SK-N-SH treated with all-trans-retinoic acid at 6 μM for 48 hours (cell line): Measurements from ENCODE around the gene CHID1.

Source experiments
- ATAC-seq: fragments of 200-7000 bp; cut with Tn5 transposase; 3 replicates; pipeline ENCODE4 v1.9.1; 2020; ENCODE audit warnings: mild to moderate bottlenecking, moderate library complexity
- ARNTL ChIP-seq: fragments of 450-650 bp; formaldehyde crosslinking; IDR thresholded peaks from 2 replicates; pipeline ENCODE4 v1.5.0; 2020; ENCODE audit warnings: low read depth, mild to moderate bottlenecking, moderate library complexity, borderline replicate concordance
- BACH2 ChIP-seq: fragments of 250-450 bp; sonication (Bioruptor Pico); IDR thresholded peaks from 2 replicates; pipeline ENCODE4 v1.9.0; 2021; ENCODE audit warnings: mild to moderate bottlenecking, borderline replicate concordance
- CSDC2 ChIP-seq: fragments of 250-450 bp; sonication (Bioruptor Pico); IDR thresholded peaks from 2 replicates; pipeline ENCODE4 v1.5.0; 2020; ENCODE audit warnings: mild to moderate bottlenecking, moderate library complexity
- ESRRG ChIP-seq: fragments of 250-450 bp; sonication (Bioruptor Pico); IDR thresholded peaks from 2 replicates; pipeline ENCODE4 v1.6.1; 2021; ENCODE audit warnings: mild to moderate bottlenecking
- GLIS3 ChIP-seq: fragments of 250-450 bp; sonication (Bioruptor Pico); IDR thresholded peaks from 2 replicates; pipeline ENCODE4 v1.5.0; 2020; ENCODE audit warnings: mild to moderate bottlenecking, moderate library complexity
- ISL1 ChIP-seq: fragments of 250-450 bp; sonication (Bioruptor Pico); IDR thresholded peaks from 2 replicates; pipeline ENCODE4 v2.1.2; 2022; ENCODE audit warnings: mild to moderate bottlenecking, moderate library complexity
- OSR1 ChIP-seq: fragments of 250-450 bp; sonication (Bioruptor Pico); IDR thresholded peaks from 2 replicates; pipeline ENCODE4 v1.8.0; 2022; ENCODE audit warnings: moderate library complexity, mild to moderate bottlenecking, inconsistent platforms
- PATZ1 ChIP-seq: fragments of 250-450 bp; sonication (Bioruptor Pico); IDR thresholded peaks from 2 replicates; pipeline ENCODE4 v1.8.0; 2020; ENCODE audit warnings: mild to moderate bottlenecking, moderate library complexity, borderline replicate concordance
- POU6F1 ChIP-seq: fragments of 250-450 bp; sonication (Bioruptor Pico); IDR thresholded peaks from 2 replicates; pipeline ENCODE4 v1.8.0; 2021; ENCODE audit warnings: low read depth, mild to moderate bottlenecking, moderate library complexity, borderline replicate concordance
- PPARA ChIP-seq: fragments of 250-450 bp; sonication (Bioruptor Pico); IDR thresholded peaks from 2 replicates; pipeline ENCODE4 v1.5.0; 2020; ENCODE audit warnings: mild to moderate bottlenecking, borderline replicate concordance
- RARB ChIP-seq: fragments of 250-450 bp; sonication (Bioruptor Pico); IDR thresholded peaks from 2 replicates; pipeline ENCODE4 v1.8.0; 2021; ENCODE audit warnings: mild to moderate bottlenecking, moderate library complexity
- SNAI2 ChIP-seq: fragments of 250-450 bp; sonication (Bioruptor Pico); IDR thresholded peaks from 2 replicates; pipeline ENCODE4 v1.5.0; 2020; ENCODE audit warnings: mild to moderate bottlenecking, moderate library complexity
- TCF4 ChIP-seq: fragments of 250-450 bp; sonication (Bioruptor Pico); IDR thresholded peaks from 2 replicates; pipeline ENCODE4 v1.8.0; 2021; ENCODE audit warnings: mild to moderate bottlenecking, moderate library complexity, borderline replicate concordance
- TOX ChIP-seq: fragments of 250-450 bp; sonication (Bioruptor Pico); IDR thresholded peaks from 2 replicates; pipeline ENCODE4 v1.8.0; 2021; ENCODE audit warnings: mild to moderate bottlenecking, moderate library complexity, borderline replicate concordance
- TSHZ2 ChIP-seq: fragments of 250-450 bp; sonication (Bioruptor Pico); IDR thresholded peaks from 2 replicates; pipeline ENCODE4 v1.5.0; 2020; ENCODE audit warnings: mild to moderate bottlenecking, moderate library complexity
- ZC3H10 ChIP-seq: fragments of 250-450 bp; sonication (Bioruptor Pico); IDR thresholded peaks from 2 replicates; pipeline ENCODE4 v1.5.1; 2021; ENCODE audit warnings: mild to moderate bottlenecking, moderate library complexity
- ZFP3 ChIP-seq: fragments of 250-450 bp; sonication (Bioruptor Pico); IDR thresholded peaks from 2 replicates; pipeline ENCODE4 v1.5.0; 2020; ENCODE audit warnings: mild to moderate bottlenecking, moderate library complexity
- ZFP30 ChIP-seq: fragments of 450-650 bp; formaldehyde crosslinking; IDR thresholded peaks from 2 replicates; pipeline ENCODE4 v1.5.0; 2022; ENCODE audit warnings: mild to moderate bottlenecking, moderate library complexity
- ZNF565 ChIP-seq: fragments of 450-650 bp; formaldehyde crosslinking; conservative IDR thresholded peaks from 2 replicates; pipeline ENCODE4 v1.5.0; 2020; ENCODE audit warnings: low read depth, mild to moderate bottlenecking, moderate library complexity
- ZNF70 ChIP-seq: fragments of 450-650 bp; formaldehyde crosslinking; IDR thresholded peaks from 2 replicates; pipeline ENCODE4 v1.5.0; 2020; ENCODE audit warnings: mild to moderate bottlenecking, moderate library complexity
- TF ChIP-seq, protein P1 (sequence below): fragments of 250-450 bp; sonication (Bioruptor Pico); IDR thresholded peaks from 2 replicates; pipeline ENCODE4 v1.5.1; 2020; ENCODE audit warnings: low read depth, mild to moderate bottlenecking, moderate library complexity

The CHID1 gene

GRCh38 chr11:951507-951906 lies 40.9 kb upstream of the CHID1 start:
- TF ChIP-seq TSHZ2 (CRISPR knock-in tag) (no peak), ZNF565 (CRISPR knock-in tag) (no peak), POU6F1 (CRISPR knock-in tag) (no peak), ARNTL (no peak), TOX (CRISPR knock-in tag) (no peak), RARB (CRISPR knock-in tag) (no peak), ZFP3 (no peak), ZFP30 (CRISPR knock-in tag) (no peak), ZC3H10 (no peak), OSR1 (CRISPR knock-in tag) (no peak), BACH2 (CRISPR knock-in tag) (no peak), CSDC2 (CRISPR knock-in tag) (no peak)
- TF ChIP-seq, protein P1, sequence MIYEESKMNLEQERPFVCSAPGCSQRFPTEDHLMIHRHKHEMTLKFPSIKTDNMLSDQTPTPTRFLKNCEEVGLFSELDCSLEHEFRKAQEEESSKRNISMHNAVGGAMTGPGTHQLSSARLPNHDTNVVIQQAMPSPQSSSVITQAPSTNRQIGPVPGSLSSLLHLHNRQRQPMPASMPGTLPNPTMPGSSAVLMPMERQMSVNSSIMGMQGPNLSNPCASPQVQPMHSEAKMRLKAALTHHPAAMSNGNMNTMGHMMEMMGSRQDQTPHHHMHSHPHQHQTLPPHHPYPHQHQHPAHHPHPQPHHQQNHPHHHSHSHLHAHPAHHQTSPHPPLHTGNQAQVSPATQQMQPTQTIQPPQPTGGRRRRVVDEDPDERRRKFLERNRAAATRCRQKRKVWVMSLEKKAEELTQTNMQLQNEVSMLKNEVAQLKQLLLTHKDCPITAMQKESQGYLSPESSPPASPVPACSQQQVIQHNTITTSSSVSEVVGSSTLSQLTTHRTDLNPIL: no peak
- TF ChIP-seq, all 23 proteins: peak for 0
- no peak for ATAC-seq

GRCh38 chr11:947744-948143 lies 37.1 kb upstream of the CHID1 start:
- TF ChIP-seq ESRRG (CRISPR knock-in tag) (no peak), TCF4 (CRISPR knock-in tag) (no peak)
- ATAC-seq: no peak

GRCh38 chr11:945986-946385 lies 35.4 kb upstream of the CHID1 start:
- TF ChIP-seq PATZ1 (no peak), ZNF565 (CRISPR knock-in tag) (no peak), BACH2 (CRISPR knock-in tag) (no peak), PPARA (CRISPR knock-in tag) (no peak), ESRRG (CRISPR knock-in tag) (no peak), ZFP3 (no peak), ZFP30 (CRISPR knock-in tag) (no peak), CSDC2 (CRISPR knock-in tag) (no peak), ISL1 (CRISPR knock-in tag) (no peak), ZNF70 (CRISPR knock-in tag) (no peak), GLIS3 (CRISPR knock-in tag) (no peak), SNAI2 (CRISPR knock-in tag) (no peak)
- TF ChIP-seq, protein P1: no peak
- ATAC-seq: no peak
